Activated CD4-positive, CD25-positive, alpha-beta regulatory T cell treated with anti-CD3 and anti-CD28 coated beads, Interleukin-2, amount 50 U/mL, for 16 hours (primary cell): ENCODE measurements around the gene KASH5.

Source experiments
- DNase-seq: peaks from one replicate; pipeline ENCODE4 v3.0.0-alpha.2; 2020; ENCODE audit warnings: low read depth, low spot score

The KASH5 gene

DNA sequence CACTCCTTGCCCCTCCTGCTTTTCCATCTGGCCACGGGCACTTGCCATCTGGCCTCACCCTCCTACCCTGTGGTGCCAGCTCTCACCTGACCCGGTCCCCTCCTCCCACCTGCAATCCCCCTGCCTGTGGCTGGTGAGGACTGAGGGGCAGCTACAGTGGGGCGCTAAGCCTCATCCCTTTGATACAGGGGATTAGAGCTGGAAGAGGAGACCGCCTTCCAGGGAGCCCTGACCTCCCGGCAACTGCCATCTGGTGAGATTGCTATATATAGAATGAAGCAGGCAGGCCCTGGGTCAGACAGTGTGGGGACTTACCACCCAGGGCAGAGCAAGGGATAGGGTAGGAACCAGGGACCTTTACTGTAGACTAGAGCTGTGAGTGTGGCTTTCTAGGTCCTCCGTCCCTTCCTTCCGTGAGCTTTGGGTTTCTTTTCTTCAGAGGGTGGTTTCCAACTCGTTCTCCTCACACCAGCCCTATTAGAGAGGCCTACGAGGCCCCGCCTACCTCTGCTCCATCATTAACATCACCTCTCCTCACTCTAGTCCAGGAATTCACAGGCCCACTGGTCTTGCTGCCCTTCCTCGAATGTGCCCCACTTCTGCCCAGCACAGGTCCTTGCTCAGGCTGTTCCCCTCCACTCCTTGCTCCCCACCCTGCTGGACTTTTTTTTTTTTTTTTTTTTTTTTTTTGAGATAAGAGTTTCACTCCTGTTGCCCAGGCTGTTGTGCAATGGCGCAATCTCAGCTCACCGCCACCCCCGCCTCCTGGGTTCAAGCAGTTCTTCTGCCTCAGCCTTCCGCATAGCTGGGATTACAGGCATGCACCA lies 7.7 kb downstream of the KASH5 start:
- DNase-seq, result no peak

DNA sequence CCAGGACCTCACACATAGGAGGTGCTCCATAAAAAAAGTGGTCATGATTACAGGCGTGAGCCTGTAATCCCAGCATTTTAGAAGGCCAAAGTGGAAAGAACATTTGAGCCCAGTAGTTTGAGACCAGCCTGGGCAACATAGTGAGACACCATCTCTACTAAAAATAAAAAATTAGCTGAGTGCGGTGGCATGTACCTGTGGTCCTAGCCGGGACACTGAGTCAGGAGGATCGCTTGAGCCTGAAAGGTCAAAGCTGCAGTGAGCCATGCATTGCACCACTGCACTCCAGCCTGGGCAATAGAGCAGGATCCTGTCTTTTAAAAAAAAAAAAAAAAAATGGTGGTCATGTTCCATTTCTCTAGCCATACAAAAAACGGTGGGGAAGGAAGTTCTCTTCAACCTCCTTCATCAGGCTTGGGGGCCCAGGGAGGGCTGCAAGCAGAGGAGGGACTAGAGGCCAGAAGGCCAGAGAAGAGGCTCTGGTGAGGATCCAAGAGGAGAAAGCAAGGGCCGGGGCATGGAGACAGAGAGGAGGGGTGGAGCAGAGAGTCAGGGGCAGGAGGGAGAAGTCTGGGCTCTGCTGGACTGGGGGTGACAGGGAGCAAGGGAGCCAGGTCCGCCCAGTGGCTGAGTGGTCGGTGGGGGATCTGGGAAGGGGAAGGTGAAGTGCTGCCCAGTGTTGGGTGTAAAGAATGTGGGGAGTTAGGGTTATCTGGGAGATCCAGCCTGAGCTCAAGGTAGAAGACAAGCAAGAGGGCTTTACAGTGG lies 8.9 kb downstream of the KASH5 start:
- DNase-seq, result no peak

DNA sequence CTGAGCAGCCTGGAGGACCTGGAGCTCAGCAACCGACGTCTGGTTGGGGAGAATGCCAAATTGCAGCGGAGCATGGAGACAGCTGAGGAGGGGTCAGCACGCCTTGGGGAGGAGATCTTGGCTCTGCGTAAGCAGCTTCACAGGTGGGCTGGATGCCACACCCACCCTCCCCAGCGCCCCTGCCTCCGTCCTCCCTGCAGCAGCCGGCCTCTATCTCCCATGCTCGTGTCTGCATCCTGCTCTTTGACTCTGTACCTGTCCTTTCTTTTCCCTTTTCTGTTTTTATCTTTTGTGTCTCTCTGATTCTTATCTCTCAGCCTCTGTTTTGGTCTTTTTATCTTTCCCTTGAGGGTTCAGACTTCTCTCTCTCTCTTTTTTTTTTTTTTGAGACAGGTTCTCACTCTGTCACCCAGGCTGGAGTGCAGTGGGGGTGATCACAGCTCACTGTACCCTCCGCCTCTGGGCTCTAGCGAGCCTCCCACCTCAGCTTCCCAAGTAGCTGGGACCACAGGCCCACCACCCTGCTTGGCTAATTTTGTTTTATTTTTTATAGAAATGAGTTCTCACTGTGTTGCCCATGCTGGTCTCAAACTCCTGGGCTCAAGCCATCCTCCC lies 10.1 kb downstream of the KASH5 start:
- DNase-seq, result no peak

GRCh38 chr19:49398931-49399330 lies 10.9 kb downstream of the KASH5 start:
- no peak for DNase-seq

DNA sequence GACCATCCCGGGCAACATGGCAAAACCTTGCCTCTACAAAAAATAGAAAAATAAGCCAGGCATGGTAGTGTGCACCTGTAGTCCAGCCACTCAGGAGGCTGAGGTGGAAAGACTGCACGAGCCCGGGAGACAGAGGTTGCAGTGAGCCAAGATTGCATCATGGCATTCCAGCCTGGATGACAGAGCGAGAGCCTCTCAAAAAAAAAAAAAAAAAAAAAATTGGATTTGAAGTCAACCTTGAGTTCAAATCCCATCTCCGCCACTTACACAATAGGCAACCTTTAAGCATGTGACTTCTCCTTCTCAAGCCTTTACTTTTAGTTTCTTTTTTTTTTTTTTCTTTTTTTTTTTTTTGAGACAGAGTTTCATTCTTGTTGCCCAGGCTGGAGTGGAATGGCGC lies 12.0 kb downstream of the KASH5 start:
- DNase-seq, result no peak

- no peak for DNase-seq
Measured at GRCh38 chr19:49403404-49404187, 15.5 kb downstream of the KASH5 start.

GRCh38 chr19:49407079-49407478 lies 19.0 kb downstream of the KASH5 start:
- DNase-seq, result no peak

GRCh38 chr19:49407482-49408015 lies 19.5 kb downstream of the KASH5 start:
- DNase-seq, result no peak

DNA sequence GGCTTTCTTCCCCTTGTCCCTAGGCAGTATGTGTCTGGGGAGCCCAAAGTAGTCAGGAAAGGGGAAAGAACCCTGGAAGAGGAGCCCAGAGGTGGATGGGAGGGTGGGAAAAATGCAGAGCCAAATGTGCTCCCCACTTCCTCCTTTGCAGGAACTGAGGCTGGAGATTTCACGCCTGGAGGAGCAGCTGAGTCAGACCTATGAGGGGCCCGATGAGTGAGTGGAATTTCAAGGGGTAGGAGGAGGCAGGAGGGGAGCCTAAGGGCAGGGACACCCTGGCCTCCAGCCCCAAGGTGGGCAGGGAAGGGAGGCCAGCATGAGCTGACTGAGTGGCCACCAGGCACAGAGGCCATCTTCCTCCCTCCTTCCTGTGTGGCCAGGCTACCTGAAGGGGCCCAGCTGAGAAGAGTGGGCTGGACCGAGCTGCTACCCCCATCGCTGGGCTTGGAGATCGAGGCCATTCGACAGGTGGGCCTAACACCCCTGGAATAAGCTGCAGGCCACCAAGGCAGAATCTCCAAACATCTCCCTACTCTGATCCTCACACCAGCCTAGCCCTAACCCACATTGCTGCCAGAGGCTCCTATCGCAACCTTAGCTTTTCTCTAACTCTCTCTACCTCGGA lies 20.9 kb downstream of the KASH5 start:
- no peak for DNase-seq

DNA sequence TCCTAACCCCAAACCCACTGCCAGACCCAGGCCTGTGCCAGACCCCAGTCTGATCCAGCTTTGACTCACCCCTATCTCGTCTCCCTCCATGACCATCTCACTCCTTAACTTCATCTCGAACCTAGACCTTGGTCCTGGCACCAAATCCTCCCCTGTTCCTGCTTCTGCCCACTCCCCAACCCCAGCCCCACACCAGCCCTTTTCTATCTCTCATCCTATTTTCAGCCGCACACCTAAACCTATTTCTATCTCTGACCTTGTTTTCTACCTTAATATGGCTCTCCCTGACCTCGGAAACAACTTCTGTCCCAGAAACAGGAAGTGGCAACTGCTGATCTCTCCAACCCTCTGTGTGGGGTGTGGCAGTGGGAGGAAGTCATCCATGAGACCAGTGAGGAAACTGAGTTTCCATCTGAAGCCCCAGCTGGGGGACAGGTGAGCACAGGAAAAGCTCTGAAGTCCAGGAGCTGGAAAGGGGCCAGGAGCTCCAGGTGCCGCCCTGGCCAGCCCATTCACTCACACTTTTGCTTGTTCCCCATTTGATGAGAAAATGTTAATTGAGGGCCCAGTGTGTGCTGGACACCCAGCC lies 21.5 kb downstream of the KASH5 start:
- no peak for DNase-seq

- DNase-seq, result no peak
Measured at GRCh38 chr19:49411681-49412326, 23.8 kb downstream of the KASH5 start.

DNA sequence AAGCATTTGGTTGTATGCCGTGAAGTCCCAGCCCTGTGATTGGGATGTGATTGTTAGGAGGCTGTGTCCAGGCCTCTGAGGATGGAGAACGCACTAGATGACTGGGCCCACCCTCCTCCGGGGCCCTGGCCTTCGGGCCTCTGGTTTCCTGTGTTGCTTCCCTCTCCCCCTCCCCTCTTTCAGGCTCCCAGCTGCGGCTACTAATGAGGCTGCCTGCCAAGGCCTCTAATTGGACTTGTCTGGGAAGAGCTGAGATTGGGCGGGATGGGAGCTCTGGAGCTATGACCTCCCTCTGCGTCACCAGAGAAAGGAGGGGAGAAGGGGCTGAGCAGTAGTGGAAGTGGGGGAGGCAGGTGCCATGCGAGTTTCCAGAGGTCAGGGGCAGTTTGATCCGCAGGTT lies 25.3 kb downstream of the KASH5 start:
- DNase-seq, result no peak

- DNase-seq, result no peak
Measured at GRCh38 chr19:49414256-49414655, 26.2 kb downstream of the KASH5 start.

DNA sequence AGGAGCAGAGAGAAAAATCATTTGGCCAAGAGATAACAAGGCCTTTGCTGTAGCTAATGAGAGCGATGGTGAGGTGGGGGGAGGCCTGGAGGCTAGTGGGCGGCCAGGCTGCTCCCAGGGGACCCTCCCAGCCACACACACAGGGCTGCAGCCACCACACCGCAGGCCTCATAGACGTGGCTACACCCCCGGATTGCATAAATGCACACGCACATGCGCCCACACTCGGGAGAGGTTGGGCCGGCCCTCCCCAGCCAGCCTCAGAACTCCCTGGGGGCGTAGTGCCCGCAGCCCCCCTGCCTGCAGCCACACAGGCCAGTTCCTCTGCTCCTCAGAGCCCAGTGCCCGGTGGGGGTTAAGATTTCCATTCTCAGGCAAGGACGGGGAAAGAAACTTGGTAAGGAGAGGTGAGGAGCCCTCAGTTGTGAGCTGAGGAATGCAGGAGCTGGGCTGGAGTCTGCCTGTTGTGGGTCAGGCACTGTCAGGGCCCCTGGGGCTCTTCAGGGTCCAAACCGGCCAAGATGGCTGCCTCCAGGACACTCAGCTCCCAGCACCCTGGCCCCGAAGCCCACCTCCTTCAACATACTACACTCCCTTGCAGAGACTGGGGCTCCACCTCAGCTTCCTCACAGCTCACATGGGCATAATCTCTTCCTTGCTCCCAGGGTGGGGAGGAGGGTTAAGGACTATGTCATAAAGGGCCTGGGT lies 27.2 kb downstream of the KASH5 start:
- DNase-seq, result no peak

DNA sequence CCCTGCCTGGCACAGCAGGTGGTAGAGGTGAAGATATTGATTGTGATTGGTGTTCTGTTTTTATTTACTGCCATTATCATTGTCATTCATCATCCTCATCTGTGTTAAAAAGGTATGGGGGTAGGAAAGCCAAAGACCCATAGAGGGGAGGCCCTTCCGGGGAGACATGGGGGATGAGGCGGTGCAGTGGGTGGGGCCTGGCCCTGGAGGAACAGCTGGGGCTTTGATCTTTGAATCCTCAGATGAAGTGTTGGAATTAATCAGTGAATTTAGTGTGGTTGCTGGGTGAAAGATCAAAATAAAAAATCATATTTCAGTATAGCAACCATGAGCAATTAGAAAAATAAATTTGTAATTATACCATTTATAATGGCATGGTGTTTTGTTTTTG lies 27.8 kb downstream of the KASH5 start:
- no peak for DNase-seq

GRCh38 chr19:49417088-49417487 lies 29.0 kb downstream of the KASH5 start:
- no peak for DNase-seq

DNA sequence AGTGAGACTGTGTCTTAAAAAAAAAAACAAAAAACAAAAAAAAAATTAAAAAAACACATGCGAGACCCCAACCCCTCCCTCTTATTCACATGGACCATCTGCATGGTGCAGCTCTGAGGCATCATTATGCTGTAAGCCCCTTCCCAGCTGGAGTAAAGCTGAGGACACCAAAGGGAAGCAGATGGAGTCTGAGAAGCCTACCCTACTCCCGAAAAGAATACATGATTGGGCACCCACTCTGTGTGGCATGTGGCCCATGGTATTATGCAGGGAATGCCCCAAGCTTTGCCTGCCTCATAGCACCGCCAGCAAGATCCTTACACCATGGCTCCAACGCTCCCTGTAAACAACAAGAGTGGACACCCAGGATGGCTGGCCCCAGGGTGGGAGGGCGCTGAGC lies 30.5 kb downstream of the KASH5 start:
- no peak for DNase-seq

- DNase-seq, result no peak
Measured at GRCh38 chr19:49419173-49419572, 31.1 kb downstream of the KASH5 start.

GRCh38 chr19:49420227-49420626 lies 32.2 kb downstream of the KASH5 start:
- no peak for DNase-seq
